ENCODE data around the gene ATN1.

DNA sequence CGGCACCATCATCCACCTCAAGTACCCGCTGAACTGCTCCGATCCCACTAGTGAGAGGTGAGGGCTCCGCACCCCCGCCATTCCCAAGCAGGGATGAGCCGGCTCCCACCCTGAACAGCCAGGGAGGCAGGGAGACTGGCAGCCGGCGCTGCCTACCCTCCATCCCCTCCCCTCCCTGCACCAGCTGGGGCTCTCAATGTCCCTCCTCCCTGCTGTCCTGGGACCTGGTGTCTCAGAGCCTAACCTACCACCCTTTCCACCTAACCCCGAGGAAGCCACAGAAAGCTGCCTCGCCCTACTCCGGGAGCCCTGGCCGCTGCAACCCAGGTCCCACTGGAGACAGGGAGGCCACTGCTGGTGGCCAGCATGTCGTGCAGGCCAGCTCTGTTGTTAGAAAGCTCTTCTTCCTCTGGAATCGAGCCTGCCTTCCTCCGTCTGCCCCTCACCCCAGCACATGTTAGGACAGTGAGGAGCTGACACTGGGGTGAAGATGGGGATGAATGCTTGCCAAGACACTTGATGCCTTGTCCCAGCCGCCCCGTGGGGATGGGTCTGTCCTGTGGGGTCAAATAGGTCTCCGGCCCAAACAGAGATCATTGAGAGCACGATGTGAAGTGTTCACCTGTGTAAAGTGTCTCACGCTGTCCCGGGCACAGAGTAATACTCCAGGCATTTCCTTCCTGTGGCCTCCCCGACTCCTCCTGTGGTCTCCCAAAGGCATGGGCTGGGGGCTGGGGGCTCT lies 24.5 kb downstream of the ATN1 start:
- TF ChIP-seq, protein P1, sequence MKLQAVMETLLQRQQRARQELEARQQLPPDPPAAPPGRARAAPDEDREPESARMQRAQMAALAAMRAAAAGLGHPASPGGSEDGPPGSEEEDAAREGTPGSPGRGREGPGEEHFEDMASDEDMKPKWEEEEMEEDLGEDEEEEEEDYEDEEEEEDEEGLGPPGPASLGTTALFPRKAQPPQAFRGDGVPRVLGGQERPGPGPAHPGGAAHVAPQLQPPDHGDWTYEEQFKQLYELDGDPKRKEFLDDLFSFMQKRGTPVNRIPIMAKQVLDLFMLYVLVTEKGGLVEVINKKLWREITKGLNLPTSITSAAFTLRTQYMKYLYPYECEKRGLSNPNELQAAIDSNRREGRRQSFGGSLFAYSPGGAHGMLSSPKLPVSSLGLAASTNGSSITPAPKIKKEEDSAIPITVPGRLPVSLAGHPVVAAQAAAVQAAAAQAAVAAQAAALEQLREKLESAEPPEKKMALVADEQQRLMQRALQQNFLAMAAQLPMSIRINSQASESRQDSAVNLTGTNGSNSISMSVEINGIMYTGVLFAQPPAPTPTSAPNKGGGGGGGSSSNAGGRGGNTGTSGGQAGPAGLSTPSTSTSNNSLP (IDR thresholded peaks at IDR 0.05; ENCODE audit: borderline replicate concordance, low read depth, low read length) = no peak
- TF ChIP-seq GTF2A2 (tag; IDR thresholded peaks at IDR 0.05) (no peak), RCOR1 (IDR thresholded peaks at IDR 0.05; ENCODE audit: borderline replicate concordance in 1 of 2, low read depth in 2 of 2, low read length in 2 of 2) (no peak), NFYB (IDR thresholded peaks at IDR 0.05; ENCODE audit: extremely low read depth, insufficient read length) (no peak), GABPA (tag; conservative IDR thresholded peaks at IDR 0.05; ENCODE audit: low read depth) (no peak), POLR2AphosphoS5 (IDR thresholded peaks at IDR 0.05; ENCODE audit: control insufficient read depth, insufficient read depth, low read depth, low read length) (no peak), PHB (CRISPR knock-in tag; IDR thresholded peaks at IDR 0.05) (no peak)
- TF ChIP-seq, protein P2, sequence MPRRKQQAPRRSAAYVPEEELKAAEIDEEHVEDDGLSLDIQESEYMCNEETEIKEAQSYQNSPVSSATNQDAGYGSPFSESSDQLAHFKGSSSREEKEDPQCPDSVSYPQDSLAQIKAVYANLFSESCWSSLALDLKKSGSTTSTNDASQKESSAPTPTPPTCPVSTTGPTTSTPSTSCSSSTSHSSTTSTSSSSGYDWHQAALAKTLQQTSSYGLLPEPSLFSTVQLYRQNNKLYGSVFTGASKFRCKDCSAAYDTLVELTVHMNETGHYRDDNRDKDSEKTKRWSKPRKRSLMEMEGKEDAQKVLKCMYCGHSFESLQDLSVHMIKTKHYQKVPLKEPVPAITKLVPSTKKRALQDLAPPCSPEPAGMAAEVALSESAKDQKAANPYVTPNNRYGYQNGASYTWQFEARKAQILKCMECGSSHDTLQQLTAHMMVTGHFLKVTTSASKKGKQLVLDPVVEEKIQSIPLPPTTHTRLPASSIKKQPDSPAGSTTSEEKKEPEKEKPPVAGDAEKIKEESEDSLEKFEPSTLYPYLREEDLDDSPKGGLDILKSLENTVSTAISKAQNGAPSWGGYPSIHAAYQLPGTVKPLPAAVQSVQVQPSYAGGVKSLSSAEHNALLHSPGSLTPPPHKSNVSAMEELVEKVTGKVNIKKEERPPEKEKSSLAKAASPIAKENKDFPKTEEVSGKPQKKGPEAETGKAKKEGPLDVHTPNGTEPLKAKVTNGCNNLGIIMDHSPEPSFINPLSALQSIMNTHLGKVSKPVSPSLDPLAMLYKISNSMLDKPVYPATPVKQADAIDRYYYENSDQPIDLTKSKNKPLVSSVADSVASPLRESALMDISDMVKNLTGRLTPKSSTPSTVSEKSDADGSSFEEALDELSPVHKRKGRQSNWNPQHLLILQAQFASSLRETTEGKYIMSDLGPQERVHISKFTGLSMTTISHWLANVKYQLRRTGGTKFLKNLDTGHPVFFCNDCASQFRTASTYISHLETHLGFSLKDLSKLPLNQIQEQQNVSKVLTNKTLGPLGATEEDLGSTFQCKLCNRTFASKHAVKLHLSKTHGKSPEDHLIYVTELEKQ (CRISPR knock-in tag; IDR thresholded peaks at IDR 0.05) = no peak
- TF ChIP-seq, protein P3, sequence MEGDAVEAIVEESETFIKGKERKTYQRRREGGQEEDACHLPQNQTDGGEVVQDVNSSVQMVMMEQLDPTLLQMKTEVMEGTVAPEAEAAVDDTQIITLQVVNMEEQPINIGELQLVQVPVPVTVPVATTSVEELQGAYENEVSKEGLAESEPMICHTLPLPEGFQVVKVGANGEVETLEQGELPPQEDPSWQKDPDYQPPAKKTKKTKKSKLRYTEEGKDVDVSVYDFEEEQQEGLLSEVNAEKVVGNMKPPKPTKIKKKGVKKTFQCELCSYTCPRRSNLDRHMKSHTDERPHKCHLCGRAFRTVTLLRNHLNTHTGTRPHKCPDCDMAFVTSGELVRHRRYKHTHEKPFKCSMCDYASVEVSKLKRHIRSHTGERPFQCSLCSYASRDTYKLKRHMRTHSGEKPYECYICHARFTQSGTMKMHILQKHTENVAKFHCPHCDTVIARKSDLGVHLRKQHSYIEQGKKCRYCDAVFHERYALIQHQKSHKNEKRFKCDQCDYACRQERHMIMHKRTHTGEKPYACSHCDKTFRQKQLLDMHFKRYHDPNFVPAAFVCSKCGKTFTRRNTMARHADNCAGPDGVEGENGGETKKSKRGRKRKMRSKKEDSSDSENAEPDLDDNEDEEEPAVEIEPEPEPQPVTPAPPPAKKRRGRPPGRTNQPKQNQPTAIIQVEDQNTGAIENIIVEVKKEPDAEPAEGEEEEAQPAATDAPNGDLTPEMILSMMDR (IDR thresholded peaks at IDR 0.05 in 2 of 3, conservative IDR thresholded peaks at IDR 0.05 in 1 of 3; ENCODE audit: insufficient read depth in 2 of 3, low read depth in 1 of 3, low read length in 3 of 3) = no peak
- TF ChIP-seq, protein P4, sequence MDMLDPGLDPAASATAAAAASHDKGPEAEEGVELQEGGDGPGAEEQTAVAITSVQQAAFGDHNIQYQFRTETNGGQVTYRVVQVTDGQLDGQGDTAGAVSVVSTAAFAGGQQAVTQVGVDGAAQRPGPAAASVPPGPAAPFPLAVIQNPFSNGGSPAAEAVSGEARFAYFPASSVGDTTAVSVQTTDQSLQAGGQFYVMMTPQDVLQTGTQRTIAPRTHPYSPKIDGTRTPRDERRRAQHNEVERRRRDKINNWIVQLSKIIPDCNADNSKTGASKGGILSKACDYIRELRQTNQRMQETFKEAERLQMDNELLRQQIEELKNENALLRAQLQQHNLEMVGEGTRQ (CRISPR knock-in tag; IDR thresholded peaks at IDR 0.05) = no peak
- TF ChIP-seq, protein P5, sequence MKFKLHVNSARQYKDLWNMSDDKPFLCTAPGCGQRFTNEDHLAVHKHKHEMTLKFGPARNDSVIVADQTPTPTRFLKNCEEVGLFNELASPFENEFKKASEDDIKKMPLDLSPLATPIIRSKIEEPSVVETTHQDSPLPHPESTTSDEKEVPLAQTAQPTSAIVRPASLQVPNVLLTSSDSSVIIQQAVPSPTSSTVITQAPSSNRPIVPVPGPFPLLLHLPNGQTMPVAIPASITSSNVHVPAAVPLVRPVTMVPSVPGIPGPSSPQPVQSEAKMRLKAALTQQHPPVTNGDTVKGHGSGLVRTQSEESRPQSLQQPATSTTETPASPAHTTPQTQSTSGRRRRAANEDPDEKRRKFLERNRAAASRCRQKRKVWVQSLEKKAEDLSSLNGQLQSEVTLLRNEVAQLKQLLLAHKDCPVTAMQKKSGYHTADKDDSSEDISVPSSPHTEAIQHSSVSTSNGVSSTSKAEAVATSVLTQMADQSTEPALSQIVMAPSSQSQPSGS (CRISPR knock-in tag; IDR thresholded peaks at IDR 0.05) = no peak
- TF ChIP-seq, protein P6, sequence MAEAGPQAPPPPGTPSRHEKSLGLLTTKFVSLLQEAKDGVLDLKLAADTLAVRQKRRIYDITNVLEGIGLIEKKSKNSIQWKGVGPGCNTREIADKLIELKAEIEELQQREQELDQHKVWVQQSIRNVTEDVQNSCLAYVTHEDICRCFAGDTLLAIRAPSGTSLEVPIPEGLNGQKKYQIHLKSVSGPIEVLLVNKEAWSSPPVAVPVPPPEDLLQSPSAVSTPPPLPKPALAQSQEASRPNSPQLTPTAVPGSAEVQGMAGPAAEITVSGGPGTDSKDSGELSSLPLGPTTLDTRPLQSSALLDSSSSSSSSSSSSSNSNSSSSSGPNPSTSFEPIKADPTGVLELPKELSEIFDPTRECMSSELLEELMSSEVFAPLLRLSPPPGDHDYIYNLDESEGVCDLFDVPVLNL (CRISPR knock-in tag; IDR thresholded peaks at IDR 0.05; ENCODE audit: low read depth) = no peak

All from K562 (cell line).